NT2/D1 (cell line): ENCODE data around the gene GPC6.

Experiments
- DNase-seq: peaks from one replicate; pipeline ENCODE4 v3.0.0-alpha.2; 2011; ENCODE audit warnings: low read depth, low spot score
- H3K27me3 ChIP-seq: 2 replicates; pipeline ENCODE4 v1.6.0; 2011; ENCODE audit warnings: mild to moderate bottlenecking; ENCODE audit not compliant: insufficient read length, insufficient read depth
- H3K36me3 ChIP-seq: 2 replicates; pipeline ENCODE4 v1.6.1; 2011; ENCODE audit warnings: mild to moderate bottlenecking, low read length, mixed read lengths; ENCODE audit not compliant: insufficient read depth, insufficient read length
- H3K4me1 ChIP-seq: 2 replicates; pipeline ENCODE4 v1.5.1; 2011; ENCODE audit not compliant: insufficient read depth, insufficient read length
- H3K4me3 ChIP-seq: 2 replicates; pipeline ENCODE4 v1.5.1; 2011; ENCODE audit warnings: low read depth; ENCODE audit not compliant: insufficient read length
- H3K9ac ChIP-seq: 2 replicates; pipeline ENCODE4 v1.6.0; 2011; ENCODE audit warnings: low read depth; ENCODE audit not compliant: insufficient read length
- H3K9me3 ChIP-seq: 2 replicates; pipeline ENCODE4 v1.5.1; 2011; ENCODE audit warnings: mild to moderate bottlenecking, low read length; ENCODE audit not compliant: insufficient read depth
- SUZ12 ChIP-seq: IDR thresholded peaks from 2 replicates; pipeline ENCODE4 v1.6.1; 2011; ENCODE audit not compliant: insufficient read length, insufficient read depth; ENCODE audit errors: extremely low read depth
- YY1 ChIP-seq: IDR thresholded peaks from 2 replicates; pipeline ENCODE4 v1.6.1; 2011; ENCODE audit not compliant: insufficient read length, insufficient read depth
- ZNF274 ChIP-seq: IDR thresholded peaks from 2 replicates; pipeline ENCODE4 v1.6.1; 2011; ENCODE audit warnings: mild to moderate bottlenecking, low read depth, low read length

The GPC6 gene

GRCh38 chr13:93745884-93746283 is 519.3 kb downstream of the GPC6 start:
- Histone ChIP-seq H3K4me1 (no peaks in the 10 kb centered on the region), H3K4me3 (no peak overlapping the region), H3K9me3 (no peaks in the 10 kb centered on the region), H3K36me3 (no peaks in the 10 kb centered on the region), H3K27me3 (no peaks in the 10 kb centered on the region), H3K9ac (no peak overlapping the region)
- TF ChIP-seq ZNF274 (no peak), SUZ12 (no peak), YY1 (no peak)
- no peak for DNase-seq

GRCh38 chr13:93746589-93746988 is 520.0 kb downstream of the GPC6 start:
- no peaks in the 10 kb centered on the region for H3K9me3 ChIP-seq
- no peak for TF ChIP-seq ZNF274
- no peak for TF ChIP-seq YY1
- TF ChIP-seq SUZ12, result no peak
- H3K27me3 ChIP-seq, result no peaks in the 10 kb centered on the region

GRCh38 chr13:93750676-93751075 is 524.1 kb downstream of the GPC6 start:
- TF ChIP-seq SUZ12 (no peak), ZNF274 (no peak), YY1 (no peak)
- no peaks in the 10 kb centered on the region for H3K9me3 ChIP-seq
- no peak overlapping the region for H3K9ac ChIP-seq
- H3K4me3 ChIP-seq, result no peak overlapping the region
- H3K4me1 ChIP-seq, result no peaks in the 10 kb centered on the region
- DNase-seq, result no peak
- no peaks in the 10 kb centered on the region for H3K36me3 ChIP-seq
- H3K27me3 ChIP-seq, result no peaks in the 10 kb centered on the region

More at GRCh38 chr13:93746589-93746988, 520.0 kb downstream of the GPC6 start:
- H3K36me3 ChIP-seq, result no peaks in the 10 kb centered on the region
- no peak for DNase-seq
- no peak overlapping the region for H3K4me3 ChIP-seq
- no peak overlapping the region for H3K9ac ChIP-seq
- no peaks in the 10 kb centered on the region for H3K4me1 ChIP-seq

- Histone ChIP-seq H3K9ac (no peak overlapping the region), H3K9me3 (no peaks in the 10 kb centered on the region), H3K4me3 (no peak overlapping the region), H3K4me1 (no peaks in the 10 kb centered on the region), H3K36me3 (no peaks in the 10 kb centered on the region), H3K27me3 (no peaks in the 10 kb centered on the region)
- TF ChIP-seq YY1 (no peak), SUZ12 (no peak), ZNF274 (no peak)
- no peak for DNase-seq
These were observed 524.5 kb downstream of the GPC6 start for GRCh38 chr13:93751117-93751516.

- no peak overlapping the region for H3K9ac ChIP-seq
- H3K4me1 ChIP-seq, result no peaks in the 10 kb centered on the region
- H3K9me3 ChIP-seq, result no peaks in the 10 kb centered on the region
- H3K27me3 ChIP-seq, result no peaks in the 10 kb centered on the region
- no peak overlapping the region for H3K4me3 ChIP-seq
- TF ChIP-seq ZNF274, result no peak
- TF ChIP-seq YY1, result no peak
- TF ChIP-seq SUZ12, result no peak
- no peaks in the 10 kb centered on the region for H3K36me3 ChIP-seq
- DNase-seq, result no peak
These were observed 525.9 kb downstream of the GPC6 start for GRCh38 chr13:93752541-93752940.

GRCh38 chr13:93753639-93754038 is 527.0 kb downstream of the GPC6 start:
- H3K27me3 ChIP-seq, result no peaks in the 10 kb centered on the region

GRCh38 chr13:93755341-93755740 is 528.7 kb downstream of the GPC6 start:
- no peak for DNase-seq
- Histone ChIP-seq H3K9ac (no peak overlapping the region), H3K4me3 (no peak overlapping the region), H3K27me3 (no peaks in the 10 kb centered on the region), H3K4me1 (no peaks in the 10 kb centered on the region), H3K9me3 (no peaks in the 10 kb centered on the region), H3K36me3 (no peaks in the 10 kb centered on the region)
- TF ChIP-seq ZNF274 (no peak), YY1 (no peak), SUZ12 (no peak)

More at GRCh38 chr13:93753639-93754038, 527.0 kb downstream of the GPC6 start:
- Histone ChIP-seq H3K9ac (no peak overlapping the region), H3K4me1 (no peaks in the 10 kb centered on the region), H3K36me3 (no peaks in the 10 kb centered on the region), H3K4me3 (no peak overlapping the region), H3K9me3 (no peaks in the 10 kb centered on the region)
- TF ChIP-seq YY1 (no peak), SUZ12 (no peak), ZNF274 (no peak)
- no peak for DNase-seq

GRCh38 chr13:93758575-93758974 is 532.0 kb downstream of the GPC6 start:
- no peak overlapping the region for H3K4me3 ChIP-seq
- H3K9ac ChIP-seq, result no peak overlapping the region
- no peaks in the 10 kb centered on the region for H3K27me3 ChIP-seq
- H3K36me3 ChIP-seq, result no peaks in the 10 kb centered on the region
- DNase-seq, result no peak
- no peaks in the 10 kb centered on the region for H3K4me1 ChIP-seq
- H3K9me3 ChIP-seq, result peaks cover 5% of the 10 kb centered on the region; the same call in 1 of the 2 replicates
- no peak for TF ChIP-seq ZNF274
- TF ChIP-seq YY1, result no peak
- TF ChIP-seq SUZ12, result no peak
